ENCODE results near the gene PRDX5. TPM values are rescaled to one million over a fixed set of nuclear protein-coding genes. Genes with fewer than 3 reads are reported as not detected.

PRDX5 gene
- total RNA-seq, 6 experiments from 2014 or later = 84.0 to 172 (median 89.3) TPM

GRCh38 chr11:64347193-64347867 is 29.4 kb downstream of the PRDX5 start:
- TF ChIP-seq POLR2A (IDR thresholded peaks at IDR 0.05) = no peak
- TF ChIP-seq, protein P1, sequence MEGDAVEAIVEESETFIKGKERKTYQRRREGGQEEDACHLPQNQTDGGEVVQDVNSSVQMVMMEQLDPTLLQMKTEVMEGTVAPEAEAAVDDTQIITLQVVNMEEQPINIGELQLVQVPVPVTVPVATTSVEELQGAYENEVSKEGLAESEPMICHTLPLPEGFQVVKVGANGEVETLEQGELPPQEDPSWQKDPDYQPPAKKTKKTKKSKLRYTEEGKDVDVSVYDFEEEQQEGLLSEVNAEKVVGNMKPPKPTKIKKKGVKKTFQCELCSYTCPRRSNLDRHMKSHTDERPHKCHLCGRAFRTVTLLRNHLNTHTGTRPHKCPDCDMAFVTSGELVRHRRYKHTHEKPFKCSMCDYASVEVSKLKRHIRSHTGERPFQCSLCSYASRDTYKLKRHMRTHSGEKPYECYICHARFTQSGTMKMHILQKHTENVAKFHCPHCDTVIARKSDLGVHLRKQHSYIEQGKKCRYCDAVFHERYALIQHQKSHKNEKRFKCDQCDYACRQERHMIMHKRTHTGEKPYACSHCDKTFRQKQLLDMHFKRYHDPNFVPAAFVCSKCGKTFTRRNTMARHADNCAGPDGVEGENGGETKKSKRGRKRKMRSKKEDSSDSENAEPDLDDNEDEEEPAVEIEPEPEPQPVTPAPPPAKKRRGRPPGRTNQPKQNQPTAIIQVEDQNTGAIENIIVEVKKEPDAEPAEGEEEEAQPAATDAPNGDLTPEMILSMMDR (IDR thresholded peaks at IDR 0.05) = no peak
- ATAC-seq (no peak), DNase-seq (no peak)
- Histone ChIP-seq H3K27ac (no peak overlapping the region), H3K4me1 (peaks cover 0 to 6% (median under 1%) of the 10 kb centered on the region in 4 donors), H3K4me3 (no peak overlapping the region), H3K27me3 (no peaks in the 10 kb centered on the region), H3K9me3 (no peaks in the 10 kb centered on the region), H3K36me3 (no peaks in the 10 kb centered on the region)
- WGBS (ENCODE audit: insufficient coverage, low coverage, low lambda C conversion rate, missing lambda C conversion rate) = 82% methylated on average over 6 of the region's 12 CpGs
- intact Hi-C loops (cut with DNase I) = no loop called here

- Histone ChIP-seq H3K36me3 (no peaks in the 10 kb centered on the region), H3K27me3 (no peaks in the 10 kb centered on the region), H3K4me1 (no peaks in the 10 kb centered on the region), H3K9me3 (no peaks in the 10 kb centered on the region), H3K4me3 (no peak overlapping the region), H3K27ac (no peak overlapping the region)
- DNase-seq = no peak
- 90% methylated on average over 2 of the region's 14 CpGs for WGBS (ENCODE audit: insufficient coverage, low coverage, low lambda C conversion rate, missing lambda C conversion rate)
- ATAC-seq = no peak
- intact Hi-C loops (cut with DNase I) = no loop called here
- TF ChIP-seq, protein P1 (IDR thresholded peaks at IDR 0.05) = no peak
- TF ChIP-seq POLR2A (IDR thresholded peaks at IDR 0.05) = no peak
Measured at GRCh38 chr11:64348383-64349024, 30.6 kb downstream of the PRDX5 start.

DNA sequence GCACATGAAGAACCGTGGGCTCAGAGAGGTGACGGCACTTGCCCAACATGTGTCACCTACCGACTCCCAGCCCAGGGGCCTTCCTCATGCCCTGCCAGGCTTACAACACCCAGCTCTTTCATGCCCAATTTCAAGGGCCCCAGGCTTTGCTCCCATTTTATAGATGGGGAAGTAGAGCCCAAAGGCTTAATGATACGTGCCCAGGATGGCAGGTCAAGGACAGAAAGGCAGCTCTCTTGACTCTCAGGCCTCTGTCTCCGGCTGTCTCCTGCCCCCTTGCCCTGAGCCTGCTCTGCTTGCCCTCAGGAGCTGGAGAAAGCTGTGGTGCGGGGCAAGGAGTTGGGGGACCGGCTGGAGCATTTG is 31.1 kb downstream of the PRDX5 start:
- H3K36me3 ChIP-seq = no peaks in the 10 kb centered on the region
- DNase-seq (no peak), ATAC-seq (no peak)
- no peaks in the 10 kb centered on the region for H3K9me3 ChIP-seq
- WGBS (ENCODE audit: insufficient coverage, low coverage, low lambda C conversion rate, missing lambda C conversion rate) = 73% methylated on average over 3 of the region's 7 CpGs
- no peaks in the 10 kb centered on the region for H3K27me3 ChIP-seq
- TF ChIP-seq, protein P1 (IDR thresholded peaks at IDR 0.05) = no peak
- TF ChIP-seq POLR2A (IDR thresholded peaks at IDR 0.05) = no peak
- peaks cover 0 to 4% (median 0%) of the 10 kb centered on the region in 4 donors for H3K4me1 ChIP-seq
- no peak overlapping the region for H3K4me3 ChIP-seq
- no peak overlapping the region for H3K27ac ChIP-seq
- intact Hi-C loops (cut with DNase I) = no loop called here

- DNase-seq (no peak), ATAC-seq (no peak)
- Histone ChIP-seq H3K4me3 (no peak overlapping the region), H3K27me3 (no peaks in the 10 kb centered on the region), H3K36me3 (no peaks in the 10 kb centered on the region), H3K27ac (no peak overlapping the region), H3K4me1 (peaks cover 0 to 7% (median 0%) of the 10 kb centered on the region in 4 donors), H3K9me3 (no peaks in the 10 kb centered on the region)
- TF ChIP-seq POLR2A (IDR thresholded peaks at IDR 0.05) = no peak
- TF ChIP-seq, protein P1 (IDR thresholded peaks at IDR 0.05) = no peak
- intact Hi-C loops (cut with DNase I) = no loop called here
- 95% methylated on average over 7 of the region's 11 CpGs for WGBS (ENCODE audit: insufficient coverage, low coverage, low lambda C conversion rate, missing lambda C conversion rate)
Measured at GRCh38 chr11:64349404-64349803, 31.5 kb downstream of the PRDX5 start.

Measured in right lobe of liver (tissue), 6 donors.